Measurements from ENCODE around the gene SLC16A4. TPM values are rescaled to one million over a fixed set of nuclear protein-coding genes. Genes with fewer than 3 reads are reported as not detected.

SLC16A4 gene
- total and polyA plus RNA-seq, 10 of the 15 experiments (the other 5 are each of a cell fraction or from before 2014, with no cell fraction given): 0.13 to 2.2 (median 0.26) TPM; not detected in 1

DNA sequence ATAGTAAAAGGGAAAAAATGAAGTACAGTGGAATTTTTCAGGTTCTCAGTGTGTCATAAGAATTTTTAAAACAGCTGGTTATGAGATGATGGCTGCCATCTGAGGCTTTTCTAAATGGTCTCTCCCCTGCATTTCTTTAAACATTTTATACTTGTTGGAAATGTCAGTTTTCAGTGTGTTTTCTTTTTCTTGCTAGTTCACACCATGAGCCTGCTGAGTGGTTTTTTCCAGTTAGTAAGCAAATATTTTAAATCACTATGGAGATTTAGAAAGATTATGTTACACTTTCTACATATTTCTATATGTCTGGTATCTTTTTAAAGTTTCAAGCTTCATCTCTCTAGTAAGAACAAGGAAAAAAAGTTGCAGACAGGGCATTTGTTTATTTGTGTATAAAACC, 42.1 kb downstream of the SLC16A4 start (continued):
- no peak for TF ChIP-seq CUX1 (IDR thresholded peaks at IDR 0.05; ENCODE audit: insufficient replicate concordance, low read depth, low read length)
- TF ChIP-seq SREBF2 (IDR thresholded peaks at IDR 0.05; ENCODE audit: low read length): no peak

GRCh38 chr1:110348050-110348449, 42.8 kb downstream of the SLC16A4 start:
- peaks cover 10% of the 10 kb centered on the region for H3K4me1 ChIP-seq (ENCODE audit: control insufficient read depth, insufficient read depth, low read length)

More at GRCh38 chr1:110348050-110348449, 42.8 kb downstream of the SLC16A4 start:
- Histone ChIP-seq H3K4me2 (ENCODE audit: control insufficient read depth, insufficient read depth) (peak overlapping the region; percentile 53), H3K27me3 (replicated peaks in 1 of 2; ENCODE audit: control insufficient read depth in 2 of 2, insufficient read depth in 2 of 2, low read length in 1 of 2) (no peaks in the 10 kb centered on the region), H3K9ac (ENCODE audit: control insufficient read depth, insufficient read depth, low read length) (no peak overlapping the region), H3K36me3 (ENCODE audit: control insufficient read depth in 2 of 2, insufficient read depth in 2 of 2, low read length in 1 of 2) (peaks cover 4 to 14% of the 10 kb centered on the region in 2 experiments), H3K4me3 (peak overlapping the region; percentile 35; the same call in 1 of the 2 replicates), H3K9me3 (replicated peaks; ENCODE audit: control insufficient read depth, insufficient read depth, low read length) (no peaks in the 10 kb centered on the region), H3K79me2 (ENCODE audit: control insufficient read depth, insufficient read depth, low read length) (peaks cover 97% of the 10 kb centered on the region), H3K27ac (ENCODE audit: control insufficient read depth, insufficient read depth) (peak overlapping the region; percentile 43; the same call in 1 of the 2 replicates), H4K20me1 (ENCODE audit: control insufficient read depth, insufficient read depth) (no peaks in the 10 kb centered on the region), H2AFZ (ENCODE audit: control insufficient read depth, low read depth, low read length) (no peak overlapping the region)
- DNase-seq (ENCODE audit: low read depth, low spot score): no peak
- SMC1A ChIA-PET (ENCODE audit: uncharacterized antibody, unreplicated experiment): interaction anchor here (1.7 to 5.8 kb wide), 11 partner anchors 8 to 140 kb away, joined by 3 to 51 read pairs (median 8); partner anchors contain the start of genes KCNC4, LAMTOR5 and RBM15
- POLR2A ChIA-PET: interaction anchor here (1.1 to 4.3 kb wide), 7 partner anchors 9 to 36 kb away, joined by 3 to 34 read pairs (median 3); partner anchors contain the start of gene RBM15
- CTCF ChIA-PET: interaction anchor here (0.9 to 3.8 kb wide), 7 partner anchors 9 to 144 kb away, joined by 3 to 31 read pairs (median 5); partner anchors contain the start of gene RBM15
- WGBS (ENCODE audit: insufficient coverage, insufficient replicate concordance, low lambda C conversion rate, missing lambda C conversion rate): 38% methylated on average over 2 of the region's 2 CpGs
- RAD21 ChIA-PET (ENCODE audit: unreplicated experiment): interaction anchor here (1.0 to 6.2 kb wide), 4 partner anchors 10 to 39 kb away, joined by 4 to 42 read pairs (median 20); partner anchors contain the start of gene RBM15
- no peak for ATAC-seq
- intact Hi-C loops (cut with micrococcal nuclease; ENCODE audit: unreplicated experiment): no loop called here
- no peak for FAIRE-seq
- TF ChIP-seq, protein P1, sequence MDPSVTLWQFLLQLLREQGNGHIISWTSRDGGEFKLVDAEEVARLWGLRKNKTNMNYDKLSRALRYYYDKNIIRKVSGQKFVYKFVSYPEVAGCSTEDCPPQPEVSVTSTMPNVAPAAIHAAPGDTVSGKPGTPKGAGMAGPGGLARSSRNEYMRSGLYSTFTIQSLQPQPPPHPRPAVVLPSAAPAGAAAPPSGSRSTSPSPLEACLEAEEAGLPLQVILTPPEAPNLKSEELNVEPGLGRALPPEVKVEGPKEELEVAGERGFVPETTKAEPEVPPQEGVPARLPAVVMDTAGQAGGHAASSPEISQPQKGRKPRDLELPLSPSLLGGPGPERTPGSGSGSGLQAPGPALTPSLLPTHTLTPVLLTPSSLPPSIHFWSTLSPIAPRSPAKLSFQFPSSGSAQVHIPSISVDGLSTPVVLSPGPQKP (IDR thresholded peaks at IDR 0.05; ENCODE audit: low read depth, low read length): no peak
- TF ChIP-seq ZNF24 (IDR thresholded peaks at IDR 0.05): peak; percentile 81
- no peak for TF ChIP-seq SUZ12 (IDR thresholded peaks at IDR 0.05; ENCODE audit: unreplicated experiment)
- TF ChIP-seq NFYB (IDR thresholded peaks at IDR 0.05; ENCODE audit: insufficient read depth, low read depth, low read length): no peak
- TF ChIP-seq ZSCAN29 (IDR thresholded peaks at IDR 0.05): no peak
- no peak for TF ChIP-seq KDM1A (IDR thresholded peaks at IDR 0.05; ENCODE audit: borderline replicate concordance)
- no peak for TF ChIP-seq RBBP5 (conservative IDR thresholded peaks at IDR 0.05)
- no peak for TF ChIP-seq ETV6 (conservative IDR thresholded peaks at IDR 0.05 in 1 of 2, IDR thresholded peaks at IDR 0.05 in 1 of 2; ENCODE audit: borderline replicate concordance in 1 of 2, low read depth in 1 of 2)
- no peak for TF ChIP-seq CHD2 (IDR thresholded peaks at IDR 0.05; ENCODE audit: borderline replicate concordance, low read depth, low read length)
- no TSS peak for BruUV-seq (replicated peaks)
- in situ Hi-C loops (cut with MboI): no loop called here
